CD8-positive, alpha-beta memory T cell (primary cell): ENCODE results near the gene OPA3. TPM values are rescaled to one million over a fixed set of nuclear protein-coding genes. Genes with fewer than 3 reads are reported as not detected.
A peak's percentile ranks its signal among the peaks of the same experiment; 100 is the strongest.

Source experiments
- CTCF ChIA-PET: fragments of 350-600 bp; sonication (Branson Sonifier 250); formaldehyde crosslinking; loops from one replicate; lab custom pipeline; 2021; ENCODE audit warnings: antibody characterized with exemption; lab: Charles Lee
- POLR2A ChIA-PET: fragments of 350-600 bp; sonication (Branson Sonifier 250); formaldehyde crosslinking; loops from one replicate; lab custom pipeline; 2021; ENCODE audit warnings: antibody characterized with exemption; lab: Charles Lee
- DNase-seq, 5 donors: peaks; one replicate each; pipeline versions ENCODE4 v3.0.0 to v3.0.0-alpha.2; 2020 to 2022; ENCODE audit warnings: mixed read lengths in 1 of 5
- H3K27ac ChIP-seq: one replicate; pipeline ENCODE4 v1.7.0; 2013; ENCODE audit warnings: low read depth, mild to moderate bottlenecking, low read length, moderate library complexity
- H3K27me3 ChIP-seq: 2 replicates; pipeline ENCODE4 v1.7.0; 2013; ENCODE audit warnings: low read length, mild to moderate bottlenecking; ENCODE audit not compliant: insufficient read depth, poor library complexity, severe bottlenecking
- H3K36me3 ChIP-seq: 2 replicates; pipeline ENCODE4 v1.7.0; 2013; ENCODE audit warnings: mild to moderate bottlenecking, low read length, moderate library complexity; ENCODE audit not compliant: insufficient read depth
- H3K4me1 ChIP-seq: 2 replicates; pipeline ENCODE4 v1.7.0; 2013; ENCODE audit warnings: mild to moderate bottlenecking, low read length, moderate library complexity; ENCODE audit not compliant: insufficient read depth
- H3K4me3 ChIP-seq: 2 replicates; pipeline ENCODE4 v1.7.0; 2013; ENCODE audit warnings: mild to moderate bottlenecking, low read length
- H3K9me3 ChIP-seq: 2 replicates; pipeline ENCODE4 v1.7.0; 2013; ENCODE audit warnings: mild to moderate bottlenecking, low read length
- H3K27ac Mint-ChIP-seq, 8 donors: one replicate each; pipeline ENCODE4 v1.8.0; 2020 to 2021; ENCODE audit warnings: mixed read lengths in 8 of 8, mild to moderate bottlenecking in 6 of 8, inconsistent platforms in 3 of 8, moderate library complexity in 3 of 8
- H3K27me3 Mint-ChIP-seq, 2 donors: one replicate each; pipeline ENCODE4 v1.8.0; 2020 to 2021; ENCODE audit warnings: mixed read lengths in 2 of 2, mild to moderate bottlenecking in 1 of 2, moderate library complexity in 1 of 2
- H3K36me3 Mint-ChIP-seq, 3 donors: one replicate each; pipeline ENCODE4 v1.8.0; 2020 to 2021; ENCODE audit warnings: mixed read lengths in 3 of 3, inconsistent platforms in 1 of 3, mild to moderate bottlenecking in 1 of 3
- H3K4me1 Mint-ChIP-seq, 3 donors: one replicate each; pipeline ENCODE4 v1.8.0; 2020 to 2021; ENCODE audit warnings: mixed read lengths in 3 of 3, inconsistent platforms in 1 of 3, mild to moderate bottlenecking in 1 of 3
- H3K4me3 Mint-ChIP-seq, 7 donors: one replicate each; pipeline ENCODE4 v1.8.0; 2020 to 2021; ENCODE audit warnings: mixed read lengths in 7 of 7, mild to moderate bottlenecking in 6 of 7, moderate library complexity in 4 of 7, inconsistent platforms in 2 of 7
- H3K9me3 Mint-ChIP-seq, 5 donors: one replicate each; pipeline ENCODE4 v1.8.0; 2020 to 2022; ENCODE audit warnings: mixed read lengths in 5 of 5, mild to moderate bottlenecking in 3 of 5, moderate library complexity in 2 of 5, inconsistent platforms in 1 of 5
- polyA plus RNA-seq: library from polyadenylated mRNA; unstranded; fragments of 300-500 nt; fragmentation: Illumina TruSeq; gene quantifications from one replicate; pipeline ENCODE4 v1.2.3, GENCODE V29; 2021
- total RNA-seq, 2 experiments: library from RNA; stranded (reverse); gene quantifications; one replicate each; pipeline ENCODE4 v1.2.3, GENCODE V29; 2021

The OPA3 gene
- total and polyA plus RNA-seq, 3 experiments from 2014 or later: 14.2 to 18.1 (median 17.5) TPM

DNA sequence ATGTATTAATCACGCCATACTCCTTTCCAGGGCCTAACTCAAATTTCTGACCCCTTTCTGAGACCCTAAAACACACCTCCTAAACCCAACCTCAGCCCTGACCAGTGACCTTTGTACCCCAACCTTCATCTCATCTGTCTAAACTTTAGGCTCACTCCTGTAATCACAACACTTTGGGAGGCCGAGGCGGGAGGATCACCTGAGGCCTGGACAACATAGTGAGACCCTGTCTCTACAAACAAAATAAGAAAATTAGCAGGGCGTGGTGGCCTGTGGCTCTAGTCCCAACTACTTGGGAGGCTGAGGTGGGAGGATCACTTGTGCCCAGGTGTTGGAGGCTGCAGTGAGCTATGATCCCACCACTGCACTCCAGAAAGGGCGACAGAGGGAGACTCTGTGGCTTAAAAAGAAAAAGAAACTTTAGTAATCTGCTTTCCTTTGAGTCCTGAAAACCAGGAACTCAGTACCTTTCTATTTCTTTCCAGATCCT is 92.4 kb downstream of the OPA3 start:
- ChIA-PET CTCF (interaction anchor here (1.5 kb wide), 1 partner anchor 64 kb away, joined by 3 read pairs; no protein-coding TSS in a partner anchor), POLR2A (no interaction called here)
- peak overlapping the region in 1 of 7 donors; percentile 50 for H3K4me3 Mint-ChIP-seq
- H3K36me3 Mint-ChIP-seq: no peaks in the 10 kb centered on the region
- no peaks in the 10 kb centered on the region for H3K36me3 ChIP-seq
- no peak overlapping the region for H3K4me3 ChIP-seq
- peak overlapping the region; percentile 48 for H3K27ac ChIP-seq
- H3K27me3 ChIP-seq: peaks cover 15% of the 10 kb centered on the region
- DNase-seq: no peak
- H3K27me3 Mint-ChIP-seq: peaks cover 20 to 22% of the 10 kb centered on the region in 2 donors
- no peaks in the 10 kb centered on the region for H3K9me3 ChIP-seq
- peaks cover 16% of the 10 kb centered on the region for H3K4me1 ChIP-seq
- no peaks in the 10 kb centered on the region for H3K9me3 Mint-ChIP-seq
- H3K4me1 Mint-ChIP-seq: peaks cover 15 to 24% (median 19%) of the 10 kb centered on the region in 3 donors
- no peak overlapping the region for H3K27ac Mint-ChIP-seq

DNA sequence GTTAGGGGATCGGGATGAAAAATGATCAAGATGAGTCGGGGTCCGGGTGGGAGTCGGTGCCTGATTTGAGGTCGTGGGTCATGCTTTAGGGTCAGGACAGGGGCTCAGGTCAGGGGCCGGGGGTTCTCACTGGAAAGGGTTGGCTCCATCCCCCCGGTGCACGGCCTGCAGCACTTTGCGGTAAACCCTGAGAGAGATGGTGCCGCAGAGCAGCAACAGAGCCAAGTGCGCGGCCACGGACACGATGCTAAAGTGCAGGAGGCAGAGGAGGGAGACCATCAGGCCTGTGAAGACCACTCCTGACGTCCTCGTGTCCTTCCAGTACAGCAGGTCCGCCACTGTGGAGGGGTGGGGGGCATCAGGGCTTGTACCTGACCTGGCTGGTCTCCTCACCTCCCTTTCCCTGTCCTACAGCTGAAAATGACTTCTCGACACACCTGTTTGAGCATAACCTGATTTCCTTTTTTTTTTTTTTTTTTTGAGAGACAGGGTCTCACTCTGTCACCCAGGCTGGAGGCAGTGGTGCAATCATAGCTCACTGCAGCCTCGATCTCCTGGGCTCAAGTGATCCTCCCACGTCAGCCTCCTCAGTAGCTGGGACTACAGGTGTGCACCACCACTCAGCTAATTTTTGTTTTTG is 95.3 kb downstream of the OPA3 start:
- DNase-seq: no peak
- Mint-ChIP-seq H3K9me3 (no peaks in the 10 kb centered on the region), H3K36me3 (no peaks in the 10 kb centered on the region), H3K27me3 (peaks cover 14 to 20% of the 10 kb centered on the region in 2 donors), H3K27ac (peak overlapping the region in 1 of 8 donors; percentile 87), H3K4me3 (no peak overlapping the region), H3K4me1 (peaks cover 10 to 18% (median 12%) of the 10 kb centered on the region in 3 donors)
- Histone ChIP-seq H3K36me3 (no peaks in the 10 kb centered on the region), H3K4me1 (peaks cover 4% of the 10 kb centered on the region), H3K9me3 (no peaks in the 10 kb centered on the region), H3K27me3 (peaks cover 7% of the 10 kb centered on the region), H3K27ac (no peak overlapping the region), H3K4me3 (no peak overlapping the region)
- CTCF ChIA-PET: interaction anchor here (1.2 to 8.6 kb wide), 3 partner anchors 10 to 69 kb away, joined by 3 to 89 read pairs (median 7); no protein-coding TSS in a partner anchor
- POLR2A ChIA-PET: interaction anchor here (0.8 kb wide), 1 partner anchor 50 kb away, joined by 4 read pairs; no protein-coding TSS in a partner anchor

DNA sequence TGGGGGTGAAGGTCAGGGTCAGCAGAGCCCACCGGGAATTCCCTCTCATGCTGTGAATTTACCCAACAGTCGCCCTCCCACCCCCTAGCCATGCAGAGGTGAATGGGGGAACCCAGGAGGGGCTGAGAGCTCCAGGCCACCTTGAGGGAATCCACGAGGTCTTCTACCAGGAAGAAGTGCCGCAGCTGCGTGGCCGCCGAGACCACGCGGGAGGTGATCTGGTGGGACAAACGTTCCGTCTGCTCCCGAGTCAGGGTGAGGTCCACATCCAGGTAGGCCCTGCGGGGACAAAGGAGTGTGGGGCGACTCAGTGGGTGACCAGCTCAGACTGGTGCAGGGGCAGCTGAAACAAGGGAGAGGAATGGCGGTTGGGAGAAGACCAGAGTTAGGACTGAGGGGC is 95.9 kb downstream of the OPA3 start:
- DNase-seq: no peak
- no peaks in the 10 kb centered on the region for H3K36me3 Mint-ChIP-seq
- peaks cover 14 to 20% of the 10 kb centered on the region in 2 donors for H3K27me3 Mint-ChIP-seq
- H3K36me3 ChIP-seq: no peaks in the 10 kb centered on the region
- peaks cover 4% of the 10 kb centered on the region for H3K4me1 ChIP-seq
- H3K4me3 Mint-ChIP-seq: no peak overlapping the region
- no peak overlapping the region for H3K4me3 ChIP-seq
- no peak overlapping the region for H3K27ac ChIP-seq
- no peak overlapping the region for H3K27ac Mint-ChIP-seq
- H3K9me3 ChIP-seq: no peaks in the 10 kb centered on the region
- POLR2A ChIA-PET: no interaction called here
- H3K9me3 Mint-ChIP-seq: no peaks in the 10 kb centered on the region
- CTCF ChIA-PET: interaction anchor here (1.2 to 8.6 kb wide), 3 partner anchors 10 to 70 kb away, joined by 3 to 89 read pairs (median 7); no protein-coding TSS in a partner anchor
- H3K27me3 ChIP-seq: peaks cover 7% of the 10 kb centered on the region
- peaks cover 11 to 17% (median 14%) of the 10 kb centered on the region in 3 donors for H3K4me1 Mint-ChIP-seq

DNA sequence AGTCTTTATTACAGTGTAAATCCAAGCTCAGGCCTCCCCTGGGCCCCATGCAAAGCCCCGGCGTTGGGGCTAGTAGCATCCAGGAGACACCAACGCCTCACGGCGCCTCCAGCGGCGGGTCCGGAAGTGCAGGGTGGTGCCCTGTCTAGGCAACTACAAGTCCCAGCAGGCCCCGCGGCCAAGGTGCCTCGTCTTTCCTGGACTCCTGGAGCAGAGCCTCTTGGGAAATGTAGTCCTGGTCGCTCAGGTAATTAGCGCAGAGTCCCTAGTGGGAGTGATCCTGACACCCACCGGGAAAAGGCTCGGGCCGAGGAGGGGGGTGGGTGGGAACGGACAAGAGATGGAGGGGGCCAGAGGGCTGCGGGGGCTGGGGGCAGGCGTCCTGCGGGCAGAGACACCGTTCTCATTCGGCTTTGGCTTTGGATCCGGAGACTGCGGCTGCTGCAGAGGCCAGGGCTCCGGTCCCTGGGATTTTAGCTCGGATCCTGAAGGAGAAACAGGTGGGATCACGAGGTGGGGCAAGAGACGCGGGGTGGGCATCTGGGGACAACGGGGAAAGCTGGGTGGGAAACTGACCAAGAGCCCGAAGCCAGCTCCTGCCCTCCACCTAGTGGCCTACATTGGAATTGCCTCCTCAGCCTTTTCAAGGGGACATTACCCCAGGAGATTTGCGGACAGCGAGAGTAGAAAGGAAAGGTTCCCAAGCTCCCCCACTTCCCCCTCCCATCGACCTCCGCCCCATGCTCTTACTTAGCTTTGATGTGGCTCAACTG is 99.1 kb downstream of the OPA3 start:
- H3K27ac ChIP-seq: peak overlapping the region; percentile 44
- H3K36me3 Mint-ChIP-seq: no peaks in the 10 kb centered on the region

DNA sequence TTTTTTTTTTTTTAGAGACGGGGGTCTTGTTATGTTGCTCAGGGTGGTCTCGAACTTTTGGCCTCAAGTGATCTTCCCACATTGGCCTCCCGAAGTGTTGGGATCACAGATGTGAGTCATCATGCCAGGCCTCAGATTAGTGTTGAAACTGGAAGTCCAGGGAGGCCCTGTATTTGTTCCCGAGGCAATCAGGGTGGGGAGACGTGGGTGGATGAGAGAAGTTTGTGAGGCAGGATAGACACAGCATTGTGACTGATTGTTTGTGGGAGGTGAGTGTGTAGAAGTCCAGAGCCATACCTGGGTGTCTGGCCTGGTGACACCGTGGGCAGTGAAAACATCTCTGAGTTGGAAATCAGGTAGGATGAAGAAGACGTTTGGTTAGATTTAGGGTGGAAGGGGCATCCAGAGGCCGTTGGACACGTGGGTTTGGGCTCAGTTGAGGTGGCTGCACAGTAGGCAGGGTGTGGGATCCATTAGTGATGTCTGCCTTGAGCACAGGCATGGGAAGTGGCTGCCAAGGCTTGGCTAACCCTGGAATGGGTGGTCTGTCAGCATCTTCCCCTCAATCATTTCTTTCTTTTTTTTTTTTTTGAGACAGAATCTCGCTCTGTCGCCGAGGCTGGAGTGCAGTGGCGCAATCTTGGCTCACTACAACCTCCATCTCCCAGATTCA is 100.2 kb downstream of the OPA3 start:
- H3K36me3 Mint-ChIP-seq: no peaks in the 10 kb centered on the region
- no peaks in the 10 kb centered on the region for H3K9me3 Mint-ChIP-seq
- peak overlapping the region in 3 of 7 donors; percentile 31 to 95 (median 46) for H3K4me3 Mint-ChIP-seq
- no peak overlapping the region for H3K27ac ChIP-seq
- H3K27me3 Mint-ChIP-seq: peaks cover 0 to 8% of the 10 kb centered on the region in 2 donors
- H3K4me1 Mint-ChIP-seq: peaks cover 10 to 13% (median 10%) of the 10 kb centered on the region in 3 donors
- no peaks in the 10 kb centered on the region for H3K27me3 ChIP-seq
- H3K36me3 ChIP-seq: no peaks in the 10 kb centered on the region
- H3K4me1 ChIP-seq: no peaks in the 10 kb centered on the region
- H3K27ac Mint-ChIP-seq: peak overlapping the region in 2 of 8 donors; percentile 26 to 64
- no peak for DNase-seq
- ChIA-PET POLR2A (interaction anchor here (0.5 to 1.8 kb wide), 2 partner anchors 45 to 58 kb away, joined by 6 to 20 read pairs; no protein-coding TSS in a partner anchor), CTCF (interaction anchor here (0.6 to 8.6 kb wide), 21 partner anchors 10 to 166 kb away, joined by 3 to 89 read pairs (median 6); partner anchors contain the start of genes FOSB, PPM1N, PPP1R13L and RTN2)
- H3K4me3 ChIP-seq: no peak overlapping the region
- H3K9me3 ChIP-seq: no peaks in the 10 kb centered on the region

More for the DNA sequence above, 99.1 kb downstream of the OPA3 start:
- Histone ChIP-seq H3K4me3 (peak overlapping the region; percentile 94), H3K4me1 (no peaks in the 10 kb centered on the region), H3K27me3 (no peaks in the 10 kb centered on the region), H3K9me3 (no peaks in the 10 kb centered on the region), H3K36me3 (no peaks in the 10 kb centered on the region)
- DNase-seq: peak; percentile 92 to 98 (median 95)
- Mint-ChIP-seq H3K9me3 (no peaks in the 10 kb centered on the region), H3K27me3 (peaks cover 0 to 10% of the 10 kb centered on the region in 2 donors), H3K4me3 (peak overlapping the region; percentile 90 to 98 (median 94)), H3K27ac (peak overlapping the region in 7 of 8 donors; percentile 23 to 91 (median 78)), H3K4me1 (peaks cover 8 to 10% (median 10%) of the 10 kb centered on the region in 3 donors)
- ChIA-PET CTCF (interaction anchor here (0.6 to 8.6 kb wide), 30 partner anchors 11 to 207 kb away, joined by 3 to 89 read pairs (median 5); partner anchors contain the start of genes FOSB, PPM1N, PPP1R13L and QPCTL), POLR2A (interaction anchor here (0.5 to 1.8 kb wide), 5 partner anchors 14 to 59 kb away, joined by 3 to 20 read pairs (median 6); no protein-coding TSS in a partner anchor)

DNA sequence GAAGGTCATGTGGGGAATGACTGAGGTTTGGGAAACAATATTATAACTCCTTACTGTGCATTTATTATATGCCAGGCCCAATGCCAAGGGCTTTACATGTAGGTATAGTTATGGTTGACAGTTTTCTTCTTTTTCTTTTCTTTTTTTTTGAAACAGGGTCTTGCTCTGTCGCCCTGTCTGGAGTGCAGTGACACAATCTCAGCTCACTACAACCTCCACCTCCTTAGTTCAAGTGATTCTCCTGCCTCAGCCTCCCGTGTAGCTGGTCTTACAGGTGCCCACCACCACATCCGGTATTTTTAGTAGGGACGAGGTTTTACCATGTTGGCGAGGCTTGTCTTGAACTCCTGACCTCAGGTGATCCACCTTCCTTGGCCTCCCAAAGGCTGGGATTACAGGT is 101.6 kb downstream of the OPA3 start:
- Histone ChIP-seq H3K27ac (no peak overlapping the region), H3K4me1 (peaks cover 2% of the 10 kb centered on the region), H3K4me3 (no peak overlapping the region), H3K36me3 (no peaks in the 10 kb centered on the region), H3K27me3 (no peaks in the 10 kb centered on the region), H3K9me3 (no peaks in the 10 kb centered on the region)
- peaks cover 19 to 25% (median 21%) of the 10 kb centered on the region in 3 donors for H3K4me1 Mint-ChIP-seq
- no peak overlapping the region for H3K27ac Mint-ChIP-seq
- CTCF ChIA-PET: interaction anchor here (0.6 to 8.6 kb wide), 2 partner anchors 43 to 55 kb away, joined by 3 to 89 read pairs; no protein-coding TSS in a partner anchor
- peaks cover 0 to 5% (median 0%) of the 10 kb centered on the region in 3 donors for H3K36me3 Mint-ChIP-seq
- POLR2A ChIA-PET: no interaction called here
- H3K4me3 Mint-ChIP-seq: peak overlapping the region in 1 of 7 donors; percentile 34
- DNase-seq: no peak
- peaks cover 0 to 2% (median 0%) of the 10 kb centered on the region in 5 donors for H3K9me3 Mint-ChIP-seq
- peaks cover 0 to 7% of the 10 kb centered on the region in 2 donors for H3K27me3 Mint-ChIP-seq
